GM08714 (cell line): ENCODE measurements around the gene GNMT.
A peak's percentile ranks its signal among the peaks of the same experiment; 100 is the strongest.
"Not testable (repeated sequence)": the region's sequence is repeated elsewhere in the genome, so short reads cannot be mapped to it uniquely, and the experiment has no call there.

Source experiments
- H3K4me3 ChIP-seq: fragments of 200-500 bp; sonication (Bioruptor generic); 2 replicates; pipeline ENCODE4 v1.5.1; 2014; ENCODE audit warnings: mild to moderate bottlenecking, low read length, inconsistent platforms
- ZNF274 ChIP-seq: IDR thresholded peaks from 2 replicates; pipeline ENCODE4 v1.6.1; 2012; ENCODE audit warnings: mild to moderate bottlenecking, low read depth, low read length

The GNMT gene

DNA sequence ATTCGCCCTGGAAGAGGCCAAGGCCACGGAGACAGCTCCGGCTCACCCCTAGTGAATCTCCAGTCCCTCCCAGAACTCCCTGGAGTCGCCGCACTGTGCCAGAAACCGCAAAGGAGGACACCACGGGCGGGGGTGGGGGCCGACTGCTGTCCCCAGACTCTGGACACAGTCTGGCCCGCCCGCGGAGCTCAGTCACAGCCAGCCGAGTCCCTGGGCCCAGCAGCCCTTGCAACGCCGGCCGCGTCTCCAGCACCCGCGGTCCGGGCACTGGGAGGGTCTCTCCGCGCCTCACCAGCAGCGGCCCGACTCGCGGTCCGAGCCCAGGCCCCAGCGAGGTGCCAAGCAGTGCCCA, 17.9 kb downstream of the GNMT start:
- no peak for TF ChIP-seq ZNF274
- peak overlapping the region; percentile 93 for H3K4me3 ChIP-seq

DNA sequence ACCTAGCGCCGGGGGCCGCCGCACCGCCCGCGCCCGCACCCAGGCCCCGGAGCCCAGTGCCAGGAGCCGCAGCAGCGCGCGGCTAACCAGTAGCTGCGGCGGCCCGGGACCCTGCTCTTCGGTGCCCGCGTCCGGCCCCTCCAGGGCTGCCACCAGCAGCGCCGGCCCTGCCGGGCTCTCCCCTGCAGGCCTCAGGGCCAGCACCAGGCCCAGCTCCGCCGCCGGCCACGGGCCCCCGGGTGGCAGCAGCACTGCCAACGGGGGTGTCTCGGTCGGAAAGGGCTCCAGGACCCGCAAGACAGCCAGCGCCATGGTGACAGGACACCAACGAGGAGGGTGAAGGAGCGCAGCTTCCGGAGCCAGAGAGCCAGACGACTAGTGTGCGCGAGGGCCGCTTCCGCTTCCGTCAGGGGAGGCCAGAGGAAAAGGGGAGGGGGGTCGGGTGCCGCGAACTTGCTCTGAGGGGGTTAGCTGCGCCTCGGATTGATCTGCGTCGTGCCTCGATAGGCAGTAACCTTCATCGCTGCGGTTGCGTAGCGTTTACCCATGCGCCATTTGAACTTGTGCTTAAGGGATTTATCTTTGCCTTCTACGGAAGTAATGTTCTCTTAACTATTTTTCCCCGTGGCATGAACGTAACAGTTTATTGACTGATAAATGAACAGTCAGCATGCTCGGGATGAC, 18.4 kb downstream of the GNMT start, which contains the start of gene PEX6:
Gene PEX6 (minus strand): TSS at position 343 of the 684 bp plus-strand sequence. CDS start 31 bp downstream, at position 312.
- TF ChIP-seq ZNF274: no peak
- H3K4me3 ChIP-seq: peak within 1 kb of the TSS; percentile 93

DNA sequence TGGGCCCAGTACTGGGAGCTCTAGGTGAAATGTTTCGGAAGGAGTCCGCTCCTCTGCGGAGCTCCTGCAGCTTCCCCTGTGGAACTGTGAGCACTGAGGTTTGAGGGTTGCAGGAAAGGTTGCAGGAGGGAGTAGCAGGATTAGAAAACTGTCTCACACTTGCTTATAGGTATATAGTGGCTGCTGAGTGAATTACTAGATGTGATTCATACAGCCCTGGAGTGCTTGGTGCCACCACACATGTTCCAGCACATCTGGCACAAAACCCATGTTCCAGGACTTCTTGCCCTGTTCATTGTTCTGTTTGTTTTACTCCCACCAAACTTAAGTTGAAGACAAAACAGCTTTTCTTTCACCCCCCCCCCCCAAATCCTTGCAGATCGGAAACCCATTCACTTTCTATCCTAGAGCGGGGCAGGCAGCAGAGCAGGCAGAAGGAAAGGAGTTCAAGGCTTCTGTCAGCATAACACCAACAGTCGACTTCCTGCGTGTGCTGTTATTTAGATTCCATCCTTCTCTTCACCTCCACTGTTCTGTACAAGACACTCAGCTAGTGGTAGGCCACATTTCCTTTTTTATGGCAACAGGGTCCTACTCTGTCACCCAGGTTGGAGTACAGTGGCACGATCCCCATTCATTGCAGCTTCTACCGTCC, 19.1 kb downstream of the GNMT start:
- H3K4me3 ChIP-seq: peak overlapping the region; percentile 93
- TF ChIP-seq ZNF274: no peak

DNA sequence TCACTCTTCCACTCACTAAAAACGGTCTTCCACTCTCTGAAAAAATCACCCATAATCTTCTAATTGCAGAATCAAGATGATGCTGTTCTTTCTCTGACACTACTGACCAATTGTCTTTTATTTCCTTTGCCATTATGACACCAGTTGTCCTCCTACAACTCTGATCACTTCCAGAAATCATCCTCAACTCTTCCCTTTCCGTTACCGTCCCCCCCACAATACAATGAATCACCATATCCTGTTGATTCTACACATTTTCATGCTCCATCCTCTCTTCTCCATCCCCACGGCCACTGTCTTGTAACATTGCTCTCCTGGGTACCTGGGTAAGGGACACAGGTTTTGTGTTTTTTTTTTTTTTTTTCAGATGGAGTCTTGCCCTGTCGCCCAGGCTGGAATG, 21.3 kb downstream of the GNMT start:
- TF ChIP-seq ZNF274: no peak
- no peak overlapping the region for H3K4me3 ChIP-seq

DNA sequence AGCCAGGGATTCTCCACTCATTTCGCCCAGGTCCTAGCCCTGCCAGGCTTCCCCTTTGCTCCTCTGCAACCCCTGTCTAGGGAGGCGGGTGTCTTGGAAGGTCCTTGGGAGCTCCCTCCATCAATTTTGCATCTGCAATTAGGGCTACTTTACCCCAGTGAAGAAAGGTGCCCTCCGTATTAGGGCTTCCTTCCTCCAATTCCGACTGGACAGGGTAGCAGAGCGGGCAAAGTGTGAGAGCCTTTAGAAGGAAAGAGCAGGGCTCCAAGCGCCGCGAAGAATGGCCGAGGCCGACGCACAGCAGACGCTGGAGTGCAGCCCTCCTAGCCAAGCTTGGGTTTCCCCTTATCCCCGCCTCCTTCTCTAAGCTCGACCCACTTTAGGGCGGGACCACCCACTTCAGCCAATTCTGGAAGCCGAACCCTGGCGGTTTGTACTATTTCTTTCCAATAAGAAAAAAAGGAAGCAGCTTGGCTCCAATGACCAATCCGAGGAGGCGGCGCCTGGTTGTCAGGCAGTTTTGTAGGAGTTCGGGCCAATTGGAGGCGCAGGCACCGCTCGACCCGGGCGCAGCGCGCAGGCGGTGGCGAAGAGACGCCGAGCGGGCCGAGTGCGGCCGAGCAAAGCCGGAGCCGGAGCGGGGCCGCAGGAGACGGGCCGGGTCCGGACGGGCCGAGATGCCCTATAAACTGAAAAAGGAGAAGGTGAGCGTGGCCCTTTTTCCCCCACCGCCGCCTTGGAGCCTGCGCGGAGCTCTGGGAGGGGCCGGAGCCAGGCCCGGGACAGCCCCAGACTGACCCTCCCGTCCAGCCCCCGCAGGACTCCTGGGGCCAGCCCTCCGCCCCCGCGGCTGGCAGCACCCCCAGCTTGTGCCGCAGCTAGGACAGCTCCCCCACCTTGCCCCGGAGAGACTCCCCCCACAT, 23.7 kb downstream of the GNMT start, which contains the start of gene PPP2R5D:
Gene PPP2R5D (plus strand): TSS at position 570 of the 923 bp plus-strand sequence. CDS start 108 bp downstream, at position 678.
- no peak for TF ChIP-seq ZNF274

DNA sequence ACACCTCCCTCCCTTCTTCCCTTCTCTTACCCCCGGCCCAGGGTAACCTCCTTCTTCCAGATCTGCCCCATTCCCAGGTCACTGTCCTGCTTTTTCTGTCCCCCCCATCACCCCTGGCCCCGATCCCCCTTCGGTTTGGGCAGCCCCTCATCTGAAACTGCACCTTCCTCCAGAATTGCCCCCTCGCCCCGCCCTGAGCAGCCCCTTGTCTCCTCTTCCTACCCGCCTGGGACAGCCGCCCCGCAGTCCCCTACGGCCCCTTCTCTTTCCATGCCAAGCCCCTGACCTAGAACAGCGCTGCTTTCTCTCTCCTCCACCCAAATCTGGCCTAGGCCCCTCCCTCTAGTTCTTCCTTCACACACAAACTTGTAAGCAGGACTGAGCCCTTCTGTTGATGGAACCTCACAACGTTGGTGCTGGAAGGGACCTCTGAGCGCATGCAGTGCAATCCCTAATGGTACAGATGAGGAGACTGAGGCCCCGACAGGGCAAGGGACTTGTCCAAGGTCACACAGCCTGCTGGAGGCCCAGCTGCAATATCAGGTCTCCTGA, 24.4 kb downstream of the GNMT start:
- peak overlapping the region; percentile 81 for H3K4me3 ChIP-seq
- no peak for TF ChIP-seq ZNF274

More for the DNA sequence above, 23.7 kb downstream of the GNMT start, which contains the start of gene PPP2R5D:
- H3K4me3 ChIP-seq: peak within 1 kb of the TSS; percentile 81

DNA sequence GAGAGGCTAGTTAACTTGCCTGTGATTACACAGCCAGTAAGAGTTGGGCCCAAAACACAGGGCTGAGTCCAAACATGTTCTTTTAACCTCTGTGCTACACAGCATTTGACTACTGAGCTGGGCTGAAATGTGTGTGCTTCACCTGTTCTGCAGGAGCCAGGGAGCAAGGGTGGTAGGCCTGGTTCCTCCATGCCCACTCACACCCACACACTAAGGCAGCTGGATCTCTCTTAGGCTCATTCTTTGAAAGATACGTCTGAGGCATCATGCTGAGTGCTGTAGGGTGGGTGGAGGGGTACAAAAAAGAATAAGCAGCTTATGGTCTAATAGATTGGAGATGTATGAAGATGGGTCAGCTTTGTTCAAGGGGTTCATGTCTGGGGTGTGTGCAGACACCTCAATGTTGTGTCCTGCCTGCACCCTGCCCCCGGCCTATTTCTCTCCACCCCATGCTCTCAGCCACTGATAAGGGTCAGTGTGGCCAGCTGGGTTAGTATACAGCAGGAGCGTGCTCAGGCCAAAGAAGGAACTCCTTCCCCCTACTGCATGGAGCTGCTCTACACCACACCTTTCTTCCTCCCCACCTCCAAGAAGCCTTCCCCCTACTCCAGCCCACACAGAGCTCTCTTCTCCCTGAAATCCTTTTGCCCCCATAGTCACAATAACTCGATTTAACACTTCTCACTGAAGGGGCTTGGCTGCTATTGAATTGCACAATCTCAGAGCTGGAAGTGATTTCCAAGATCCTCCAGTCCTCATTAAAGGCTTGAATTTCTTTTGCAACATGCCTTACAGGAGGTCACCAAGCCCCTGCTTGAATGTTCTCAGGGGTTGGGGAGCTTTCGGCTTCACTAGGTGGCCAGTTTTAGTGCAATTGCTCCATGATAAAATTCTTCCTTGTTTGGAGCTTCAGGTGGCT, 27.2 kb downstream of the GNMT start:
- TF ChIP-seq ZNF274: no peak

DNA sequence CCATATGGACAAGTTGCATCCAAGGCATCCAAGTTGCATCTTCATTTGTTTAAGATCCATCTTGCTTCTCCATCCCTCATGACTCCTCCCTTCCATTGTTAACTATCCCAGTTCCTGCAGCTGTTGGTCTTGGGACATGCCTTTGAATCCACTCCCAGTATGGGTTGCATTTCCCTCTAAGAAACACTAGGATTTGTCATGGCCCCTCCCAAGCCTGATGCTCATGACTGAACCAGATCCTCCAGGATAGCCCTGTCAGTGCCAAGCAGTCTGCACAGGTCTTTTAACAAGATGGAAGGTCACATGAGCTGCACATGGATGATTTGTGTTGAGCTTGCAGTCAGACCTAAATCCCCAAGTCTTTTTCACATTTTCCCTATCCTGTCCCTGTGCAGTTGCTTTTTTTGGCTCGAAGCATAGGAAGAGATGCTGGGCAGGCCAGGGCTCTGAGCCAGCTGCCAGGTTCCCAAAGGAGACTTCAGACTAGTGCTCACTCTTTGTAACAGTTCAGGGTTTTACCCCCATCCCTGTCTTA, 28.0 kb downstream of the GNMT start:
- no peak for TF ChIP-seq ZNF274
- no peak overlapping the region for H3K4me3 ChIP-seq

More for the DNA sequence above, 27.2 kb downstream of the GNMT start:
- H3K4me3 ChIP-seq: no peak overlapping the region

DNA sequence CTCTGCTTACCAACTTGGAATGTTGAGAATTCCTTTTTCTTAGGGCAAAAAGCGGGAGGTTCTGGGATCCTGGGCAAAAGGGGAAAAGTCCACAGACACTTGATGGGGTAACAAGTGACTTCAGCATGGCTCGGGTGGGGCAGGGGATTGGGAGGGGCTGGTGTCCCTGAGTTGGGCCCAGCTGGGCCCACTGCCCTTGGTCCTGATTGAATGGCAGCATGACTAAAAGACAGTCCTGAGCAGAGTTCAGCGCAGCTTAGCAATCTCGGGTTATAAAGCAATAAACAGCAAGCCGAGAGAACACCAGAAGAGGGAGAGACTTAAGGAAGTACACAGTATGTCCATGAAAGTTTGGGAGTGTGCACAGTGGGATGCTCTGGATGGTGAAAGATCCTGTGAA, 29.4 kb downstream of the GNMT start:
- TF ChIP-seq ZNF274: no peak
- no peak overlapping the region for H3K4me3 ChIP-seq

DNA sequence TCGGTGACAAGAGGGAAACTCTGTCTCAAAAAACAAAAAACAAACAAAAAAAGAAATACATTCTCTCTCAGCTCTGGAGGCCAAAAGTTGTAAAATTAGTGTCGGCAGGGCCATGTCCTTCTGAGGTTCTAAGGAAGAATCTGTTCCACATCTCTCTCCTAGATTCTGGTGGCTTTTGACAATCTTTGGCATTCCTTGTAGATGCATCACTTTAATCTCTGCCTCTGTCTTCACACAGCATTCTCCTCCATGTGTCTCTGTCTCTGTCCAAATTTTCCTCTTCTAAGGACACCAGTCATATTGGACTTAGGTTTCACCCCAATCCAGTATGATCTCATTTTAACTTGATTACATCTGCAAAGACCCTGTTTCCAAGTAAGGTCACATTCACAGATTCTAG, 32.9 kb downstream of the GNMT start:
- H3K4me3 ChIP-seq: no peak overlapping the region
- no peak for TF ChIP-seq ZNF274

DNA sequence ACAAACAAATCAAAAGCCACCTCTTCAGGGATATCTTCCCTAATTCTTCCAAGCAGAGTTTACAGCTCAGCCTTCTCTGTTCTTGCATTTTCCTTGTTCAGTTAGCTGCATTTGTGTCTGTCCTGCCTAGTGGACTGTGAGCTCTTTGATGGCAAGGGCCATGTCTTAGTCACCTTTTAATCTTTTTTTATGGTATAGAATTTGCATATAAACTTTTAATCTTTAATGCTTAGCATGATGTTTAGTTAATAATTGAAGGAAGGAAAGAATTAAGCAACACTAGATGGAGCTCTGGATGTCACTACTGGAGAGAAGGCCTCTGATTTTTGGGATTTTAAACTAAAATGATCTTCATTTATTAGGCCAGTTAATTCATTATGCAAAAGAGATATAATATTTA, 36.0 kb downstream of the GNMT start:
- TF ChIP-seq ZNF274: no peak
- H3K4me3 ChIP-seq: no peak overlapping the region

DNA sequence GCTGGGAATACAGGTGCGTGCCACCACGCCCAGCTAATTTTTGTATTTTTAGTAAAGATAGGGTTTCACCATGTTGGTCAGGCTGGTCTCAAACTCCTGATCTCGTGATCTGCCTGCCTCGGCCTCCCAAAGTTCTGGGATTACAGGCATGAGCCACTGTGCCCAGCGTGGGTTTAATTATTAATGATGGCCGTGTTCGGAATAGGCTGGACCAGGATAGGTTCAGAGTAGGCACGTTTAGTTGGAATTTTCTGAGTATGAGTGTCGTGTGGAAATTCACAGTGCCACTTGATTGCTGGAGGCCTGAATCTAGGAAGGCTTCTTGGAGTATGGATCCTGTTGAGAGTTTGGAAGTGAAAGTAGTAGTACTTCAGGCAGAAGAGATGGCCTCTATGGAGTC, 37.7 kb downstream of the GNMT start:
- H3K4me3 ChIP-seq: not testable (repeated sequence)

DNA sequence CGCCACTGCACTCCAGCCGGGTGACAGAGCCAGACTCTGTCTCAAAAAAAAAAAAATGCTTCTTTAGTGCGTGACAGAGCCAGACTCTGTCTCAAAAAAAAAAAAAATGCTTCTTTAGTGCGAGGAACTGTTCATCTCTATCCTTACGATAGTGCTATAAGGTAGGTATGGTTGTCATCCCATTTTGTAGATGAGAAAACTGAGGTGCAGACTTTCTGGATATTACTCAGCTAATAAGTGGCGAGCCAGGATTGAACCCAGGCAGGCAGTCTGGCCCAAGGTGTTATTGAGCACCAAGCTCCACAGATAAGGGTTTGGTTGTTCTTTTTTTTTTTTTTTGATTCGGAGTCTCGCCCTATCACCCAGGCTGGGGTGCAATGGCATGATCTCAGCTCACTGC, 41.3 kb downstream of the GNMT start:
- no peak overlapping the region for H3K4me3 ChIP-seq
- no peak for TF ChIP-seq ZNF274
